Right lobe of liver (tissue), 4 donors: ENCODE results near the gene VAC14.

Experiments used
- POLR2A ChIP-seq: fragments of 450-650 bp; IDR thresholded peaks from one replicate; pipeline ENCODE4 v1.6.1; 2017; ENCODE audit warnings: antibody characterized with exemption, mild to moderate bottlenecking
- TF ChIP-seq, protein P1 (sequence below), 4 donors: fragments of 200-600 bp in 3 of 4; fragments of 450-650 bp in 1 of 4; IDR thresholded peaks; one replicate each; pipeline versions ENCODE4 v1.5.1 to v1.8.0; 2016 to 2022; ENCODE audit warnings: antibody characterized with exemption in 4 of 4, mild to moderate bottlenecking in 2 of 4
- donor health status: DM: no; HTN: no; CAD: no.
- donor health status: DM: no; HTN: no; CAD: no.
- donor health status: DM: no; HTN: yes; CAD: no.

- TF ChIP-seq, protein P1, sequence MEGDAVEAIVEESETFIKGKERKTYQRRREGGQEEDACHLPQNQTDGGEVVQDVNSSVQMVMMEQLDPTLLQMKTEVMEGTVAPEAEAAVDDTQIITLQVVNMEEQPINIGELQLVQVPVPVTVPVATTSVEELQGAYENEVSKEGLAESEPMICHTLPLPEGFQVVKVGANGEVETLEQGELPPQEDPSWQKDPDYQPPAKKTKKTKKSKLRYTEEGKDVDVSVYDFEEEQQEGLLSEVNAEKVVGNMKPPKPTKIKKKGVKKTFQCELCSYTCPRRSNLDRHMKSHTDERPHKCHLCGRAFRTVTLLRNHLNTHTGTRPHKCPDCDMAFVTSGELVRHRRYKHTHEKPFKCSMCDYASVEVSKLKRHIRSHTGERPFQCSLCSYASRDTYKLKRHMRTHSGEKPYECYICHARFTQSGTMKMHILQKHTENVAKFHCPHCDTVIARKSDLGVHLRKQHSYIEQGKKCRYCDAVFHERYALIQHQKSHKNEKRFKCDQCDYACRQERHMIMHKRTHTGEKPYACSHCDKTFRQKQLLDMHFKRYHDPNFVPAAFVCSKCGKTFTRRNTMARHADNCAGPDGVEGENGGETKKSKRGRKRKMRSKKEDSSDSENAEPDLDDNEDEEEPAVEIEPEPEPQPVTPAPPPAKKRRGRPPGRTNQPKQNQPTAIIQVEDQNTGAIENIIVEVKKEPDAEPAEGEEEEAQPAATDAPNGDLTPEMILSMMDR (IDR thresholded peaks at IDR 0.05): no peak
- no peak for TF ChIP-seq POLR2A
Observed at GRCh38 chr16:70786020-70786755, 14.8 kb downstream of the VAC14 start.
